OCI-M2 (cell line): ENCODE measurements around the gene ASPHD1.
"Not testable (repeated sequence)": the region's sequence is repeated elsewhere in the genome, so short reads cannot be mapped to it uniquely, and the experiment has no call there.

Experiments used
- DNase-seq: peaks from one replicate; lab custom pipeline; 2025; ENCODE audit not compliant: unreplicated experiment; lab: John Stamatoyannopoulos, UW

ASPHD1 gene

GRCh38 chr16:29900102-29900887 is at the start of gene ASPHD1:
TSS of gene ASPHD1 (plus strand) at chr16:29900488. CDS start at chr16:29900972, 484 bp downstream.
- no peak for DNase-seq

GRCh38 chr16:29850998-29851397 is 49.3 kb upstream of the ASPHD1 start:
- no peak for DNase-seq

GRCh38 chr16:29852654-29853053 is 47.6 kb upstream of the ASPHD1 start:
- DNase-seq: no peak

- DNase-seq: no peak
These were observed 45.7 kb upstream of the ASPHD1 start for GRCh38 chr16:29854520-29855100.

- no peak for DNase-seq
These were observed 43.0 kb upstream of the ASPHD1 start for GRCh38 chr16:29857133-29857760.

- DNase-seq: no peak
These were observed 42.0 kb upstream of the ASPHD1 start for GRCh38 chr16:29858149-29858849.

GRCh38 chr16:29858974-29859373 is 41.3 kb upstream of the ASPHD1 start:
- DNase-seq: no peak

GRCh38 chr16:29860218-29860617 is 40.1 kb upstream of the ASPHD1 start:
- DNase-seq: no peak

- no peak for DNase-seq
These were observed 37.9 kb upstream of the ASPHD1 start for GRCh38 chr16:29862383-29862883.

GRCh38 chr16:29862884-29863668 is 37.2 kb upstream of the ASPHD1 start, which contains the start of gene CDIPT:
TSS of gene CDIPT (minus strand) at chr16:29863226. CDS start at chr16:29862857, 369 bp downstream.
- DNase-seq: peak; percentile 41

GRCh38 chr16:29863669-29863984 is 36.7 kb upstream of the ASPHD1 start:
- no peak for DNase-seq

- no peak for DNase-seq
These were observed 36.1 kb upstream of the ASPHD1 start for GRCh38 chr16:29864205-29864604.

- DNase-seq: no peak
These were observed 31.8 kb upstream of the ASPHD1 start for GRCh38 chr16:29868396-29869009.

- DNase-seq: not testable (repeated sequence)
These were observed 31.2 kb upstream of the ASPHD1 start for GRCh38 chr16:29869067-29869466.

GRCh38 chr16:29871822-29872546 is 28.3 kb upstream of the ASPHD1 start:
- no peak for DNase-seq

- DNase-seq: no peak
These were observed 27.0 kb upstream of the ASPHD1 start for GRCh38 chr16:29873319-29873718.

GRCh38 chr16:29875206-29875605 is 25.1 kb upstream of the ASPHD1 start:
- no peak for DNase-seq

- DNase-seq: no peak
These were observed 24.1 kb upstream of the ASPHD1 start for GRCh38 chr16:29876217-29876593.

GRCh38 chr16:29876594-29877249 is 23.6 kb upstream of the ASPHD1 start:
- DNase-seq: no peak
